HG02610 (cell line): ENCODE results near the gene SLC9B2.

Experiments
- ATAC-seq: cut with Tn5 transposase; IDR thresholded peaks from one replicate; pipeline ENCODE4 v1.9.1; 2021; ENCODE audit warnings: mild to moderate bottlenecking, moderate library complexity; ENCODE audit not compliant: unreplicated experiment

The SLC9B2 gene

DNA sequence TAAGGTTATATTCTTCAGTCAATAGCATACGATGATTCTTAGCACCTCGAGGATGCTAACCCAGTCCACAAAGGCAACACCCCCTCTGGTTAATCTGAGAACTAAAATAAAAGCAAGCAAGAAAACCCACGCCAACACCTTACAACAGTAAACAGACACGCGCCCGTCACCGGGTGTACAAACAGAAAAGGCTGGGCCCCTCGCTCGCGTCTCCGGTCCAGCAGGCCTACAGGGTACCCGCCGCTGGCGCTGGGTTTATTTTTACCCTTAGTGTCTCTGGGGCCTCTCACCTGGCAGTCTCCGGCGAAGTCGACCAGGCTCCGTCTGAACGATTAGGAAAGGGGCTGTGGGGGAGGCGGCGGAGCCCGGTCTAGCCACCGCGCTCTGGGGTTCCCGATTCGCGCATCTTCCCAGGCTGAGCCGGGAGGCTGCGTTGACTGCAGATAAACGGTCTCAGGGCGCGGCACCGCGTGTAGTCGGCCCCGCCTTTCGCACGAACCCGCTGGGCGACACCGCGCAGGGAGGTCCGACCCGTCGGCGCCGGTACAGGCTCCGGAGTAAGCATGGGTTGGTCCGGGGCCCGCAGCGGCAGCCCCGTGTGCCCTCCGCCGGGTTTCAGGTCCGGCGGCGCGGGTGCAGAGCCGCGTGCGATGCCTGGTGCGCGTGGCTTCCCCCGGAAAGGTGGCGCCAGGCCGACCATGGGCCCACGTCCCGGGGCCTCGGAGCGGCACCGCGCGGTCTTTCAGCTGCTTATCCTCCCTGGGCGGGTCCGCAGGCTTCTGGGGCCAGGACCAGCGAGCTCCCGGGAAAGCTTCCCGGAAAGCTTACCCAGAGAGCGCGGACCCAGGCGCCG is 441 bp downstream of the SLC9B2 start:
- peak; percentile 51 for ATAC-seq

DNA sequence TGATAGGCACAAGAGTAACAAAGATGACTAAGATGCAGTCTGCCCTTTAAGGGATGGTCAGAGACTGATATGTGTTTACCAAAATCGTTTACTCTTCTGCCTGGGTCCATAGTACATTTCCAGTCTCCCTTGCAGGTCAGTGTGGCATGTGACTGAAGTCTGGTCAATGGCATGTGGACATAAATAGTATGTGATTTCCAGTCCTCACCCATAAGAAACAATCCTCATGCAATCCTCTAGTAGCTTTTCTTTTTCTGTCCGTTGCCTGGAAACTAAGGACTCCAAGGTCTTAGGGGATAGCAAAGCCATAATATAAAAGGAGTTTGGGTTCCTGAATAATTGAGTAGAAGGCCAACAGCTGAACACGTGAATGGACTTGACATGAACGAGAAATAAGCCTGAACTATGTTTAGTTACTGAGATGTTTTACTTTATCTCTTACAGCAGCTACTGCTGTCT is 1.1 kb downstream of the SLC9B2 start:
- no peak for ATAC-seq

DNA sequence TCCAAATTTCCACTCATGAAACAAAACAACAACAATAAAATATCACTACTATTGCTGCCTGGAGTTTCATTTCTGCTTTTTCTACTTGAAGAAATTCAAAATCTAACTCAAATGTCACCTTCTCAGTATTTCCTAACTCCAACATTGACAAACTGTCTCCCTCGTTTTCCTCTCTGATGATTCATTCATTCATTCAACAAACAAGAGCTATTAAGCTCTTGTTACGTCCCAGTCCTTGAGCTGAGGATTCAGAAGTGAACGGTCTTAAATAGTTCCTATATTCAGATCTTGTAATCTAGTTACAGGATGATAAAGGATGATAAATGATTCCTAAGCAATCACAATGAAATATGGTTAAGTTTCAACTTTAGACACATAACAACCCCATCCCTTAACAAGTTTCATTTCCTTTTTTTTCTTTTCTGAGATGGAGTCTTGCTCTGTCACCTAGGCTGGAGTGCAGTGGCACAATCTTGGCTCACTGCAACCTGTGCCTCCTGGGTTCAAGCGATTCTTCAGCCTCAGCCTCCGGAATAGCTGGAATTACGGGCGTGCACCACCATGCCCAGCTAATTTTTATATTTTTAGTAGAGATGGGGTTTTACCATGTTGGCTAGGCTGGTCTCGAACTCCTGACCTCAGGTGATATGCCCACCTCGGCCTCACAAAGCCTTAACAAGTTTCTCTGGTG is 1.7 kb downstream of the SLC9B2 start:
- peak; percentile 36 for ATAC-seq

DNA sequence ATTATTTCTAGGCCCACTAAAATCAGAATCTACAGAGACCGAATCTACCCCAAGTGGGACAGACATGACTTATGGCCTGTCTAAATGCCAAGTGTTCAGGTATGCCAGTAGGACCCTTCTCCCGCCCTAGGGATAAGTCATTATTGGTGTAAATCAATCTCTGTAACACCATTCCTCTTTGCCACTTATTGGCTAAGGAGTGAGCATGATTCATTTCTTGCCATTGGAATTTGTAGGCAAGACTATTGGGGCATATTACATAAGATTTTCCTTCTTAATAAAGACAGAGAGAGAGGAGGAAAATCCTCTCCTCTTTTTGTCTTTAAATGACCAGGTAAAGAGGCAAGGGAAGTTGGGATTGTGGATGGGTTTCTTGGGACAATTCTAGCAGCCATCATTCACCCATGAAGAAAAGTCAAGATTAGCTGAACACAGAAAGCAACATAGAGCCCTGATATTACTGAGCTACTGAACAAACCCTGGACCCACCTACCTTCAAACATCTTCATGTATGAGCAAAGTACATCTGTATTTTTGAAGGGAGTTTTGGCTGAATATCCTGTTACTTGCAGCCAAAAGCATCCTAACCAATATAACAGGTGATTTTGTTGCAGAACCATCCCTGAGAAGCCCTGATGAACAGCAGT is 2.6 kb downstream of the SLC9B2 start:
- ATAC-seq, result no peak

DNA sequence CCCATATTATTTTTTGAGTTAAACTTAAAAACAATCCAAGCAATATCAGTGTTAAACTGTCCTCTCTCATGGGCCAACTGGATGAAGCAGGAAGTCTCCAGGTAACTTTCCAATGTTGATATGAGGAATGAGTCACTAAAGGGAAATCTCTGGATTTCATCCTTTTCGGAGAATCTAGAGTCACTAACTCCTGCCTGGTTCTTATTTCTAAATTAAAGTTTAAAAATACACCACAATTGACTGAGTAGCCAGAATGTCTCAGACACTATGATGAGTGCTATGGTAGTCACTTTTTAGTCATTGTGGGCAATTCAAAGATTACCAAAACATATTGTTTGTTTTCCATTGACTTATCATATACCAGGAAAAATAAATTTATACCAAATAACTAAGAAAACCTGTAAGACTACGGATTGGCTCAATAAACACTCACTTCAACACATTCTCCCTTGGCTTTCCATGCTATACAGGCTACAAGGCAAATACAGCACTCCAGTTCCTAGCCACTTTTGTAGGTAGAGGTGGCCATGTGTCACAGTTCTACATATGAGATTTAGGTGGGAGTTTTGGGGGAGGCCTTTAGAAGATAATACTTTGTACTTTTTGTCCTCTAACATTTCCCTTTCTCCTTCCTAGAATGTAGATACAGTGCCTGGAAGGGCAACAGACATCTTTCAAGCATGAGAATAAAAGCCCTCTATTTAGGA is 8.6 kb downstream of the SLC9B2 start:
- ATAC-seq, result no peak

DNA sequence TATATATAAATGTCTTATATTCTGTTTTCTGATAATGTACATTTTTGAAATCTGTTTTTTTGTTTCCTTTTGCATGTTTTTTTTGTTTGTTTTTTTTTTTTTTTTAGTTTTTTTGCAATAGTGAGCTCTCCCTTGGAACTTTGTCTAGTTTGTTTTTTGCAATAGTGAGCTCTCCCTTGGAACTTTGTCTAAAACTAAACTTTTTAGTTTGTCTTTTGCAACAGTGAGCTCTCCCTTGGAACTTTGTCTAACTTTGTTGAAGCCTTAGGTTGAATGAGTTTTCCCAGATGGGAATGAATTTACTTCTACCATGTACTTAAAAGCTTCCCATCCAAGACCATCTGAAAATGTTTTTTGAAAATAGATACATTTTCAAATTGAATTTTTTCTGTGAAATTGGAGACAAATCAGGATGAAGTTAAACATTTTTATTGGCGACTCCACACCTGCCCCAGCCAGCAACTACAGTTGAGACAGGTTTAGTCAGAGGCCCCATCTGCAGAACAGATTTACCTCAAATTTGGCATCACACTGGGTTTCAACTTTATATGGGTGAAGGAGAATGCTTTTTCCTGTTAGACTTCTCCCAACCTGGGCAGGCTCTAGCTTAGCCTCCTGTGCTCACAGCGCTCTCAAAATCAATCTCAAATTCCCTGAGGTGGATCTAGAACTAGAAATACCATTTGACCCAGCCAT is 16.0 kb downstream of the SLC9B2 start:
- no peak for ATAC-seq

DNA sequence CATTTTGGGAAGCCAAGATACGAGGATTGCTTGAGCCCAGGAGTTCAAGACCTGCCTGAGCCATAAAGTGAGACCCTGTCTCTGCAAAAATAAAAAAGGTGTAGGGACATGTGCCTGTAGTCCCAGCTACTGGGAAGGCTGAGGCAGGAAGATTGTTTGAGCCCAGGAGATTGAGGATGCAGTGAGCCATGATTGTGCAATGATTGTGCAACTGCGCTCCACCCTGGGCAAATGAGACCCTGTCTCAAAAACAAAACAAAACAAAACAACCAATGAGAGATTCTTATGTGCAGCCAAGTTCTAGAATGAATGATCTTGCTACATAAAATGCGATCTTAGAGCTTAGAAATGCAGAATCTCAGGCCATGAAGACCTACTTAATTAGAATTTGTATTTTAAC is 22.5 kb downstream of the SLC9B2 start:
- ATAC-seq, result no peak

DNA sequence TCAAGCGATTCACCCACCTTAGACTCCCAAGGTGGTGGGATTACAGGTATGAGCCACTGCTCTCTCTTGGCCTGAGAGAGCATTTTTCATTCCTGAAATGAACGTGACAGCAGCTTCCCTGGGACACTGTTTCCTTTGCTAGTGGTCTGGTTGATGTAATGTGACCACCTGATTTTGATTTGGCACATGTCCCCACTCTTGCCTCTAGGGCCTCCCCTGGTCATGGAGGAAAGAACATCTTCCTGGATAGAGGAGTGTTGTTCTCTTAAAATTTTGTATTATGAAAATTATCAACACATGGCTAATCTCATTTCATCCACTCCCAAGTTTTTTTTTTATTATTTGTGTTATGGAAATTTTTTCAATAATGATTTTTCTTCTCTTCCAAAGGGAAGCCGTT is 23.8 kb downstream of the SLC9B2 start:
- no peak for ATAC-seq

DNA sequence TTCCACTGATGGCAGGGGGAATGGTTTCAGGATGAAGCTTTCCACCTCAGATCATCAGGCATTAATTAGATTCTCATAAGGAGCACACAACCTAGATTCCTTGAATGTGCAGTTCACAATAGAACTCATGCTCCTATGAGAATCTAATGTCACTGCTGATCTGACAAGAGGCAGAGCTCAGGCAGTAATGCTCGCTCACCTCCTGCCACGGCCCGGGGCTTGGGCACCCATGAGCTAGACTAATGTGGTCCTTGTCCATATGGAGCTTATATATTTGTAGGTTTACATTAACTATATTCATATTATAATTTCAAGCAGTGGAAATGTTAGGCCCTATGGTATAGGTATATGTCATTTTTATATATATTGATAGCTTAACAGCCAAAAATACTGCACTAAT is 24.4 kb downstream of the SLC9B2 start:
- ATAC-seq, result no peak

DNA sequence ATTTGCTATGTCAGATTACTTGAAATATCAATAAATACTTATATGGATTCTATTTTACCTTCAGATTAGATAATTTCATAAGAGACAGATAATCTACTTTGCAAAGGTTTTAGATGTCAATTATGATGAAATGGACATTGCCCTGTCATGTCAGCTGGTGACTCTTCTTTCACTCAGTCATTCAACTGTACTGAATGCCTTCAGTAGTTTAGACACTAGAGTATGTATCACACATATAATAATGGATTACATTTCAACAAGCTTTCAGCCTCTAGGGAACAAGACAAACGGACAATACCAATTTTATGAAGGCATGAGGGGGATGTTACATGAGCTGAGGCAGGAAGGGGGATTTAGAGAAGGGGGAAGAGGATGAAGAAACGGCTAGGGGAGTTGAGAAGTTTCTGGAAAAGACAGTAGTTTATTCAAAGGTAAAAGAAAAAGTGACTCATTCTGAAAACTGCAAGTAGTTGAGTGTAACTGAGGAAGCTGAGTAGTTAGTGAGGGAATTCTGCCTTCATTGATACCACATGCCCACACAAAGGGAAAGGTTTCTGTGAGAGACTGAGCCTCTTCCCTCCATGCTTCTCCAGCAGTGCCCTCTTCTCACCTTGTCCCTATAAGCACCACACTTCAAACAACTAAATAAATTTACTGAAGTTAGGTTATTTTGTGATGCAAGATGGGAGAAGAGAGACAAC is 25.7 kb downstream of the SLC9B2 start:
- ATAC-seq, result peak; percentile 56

DNA sequence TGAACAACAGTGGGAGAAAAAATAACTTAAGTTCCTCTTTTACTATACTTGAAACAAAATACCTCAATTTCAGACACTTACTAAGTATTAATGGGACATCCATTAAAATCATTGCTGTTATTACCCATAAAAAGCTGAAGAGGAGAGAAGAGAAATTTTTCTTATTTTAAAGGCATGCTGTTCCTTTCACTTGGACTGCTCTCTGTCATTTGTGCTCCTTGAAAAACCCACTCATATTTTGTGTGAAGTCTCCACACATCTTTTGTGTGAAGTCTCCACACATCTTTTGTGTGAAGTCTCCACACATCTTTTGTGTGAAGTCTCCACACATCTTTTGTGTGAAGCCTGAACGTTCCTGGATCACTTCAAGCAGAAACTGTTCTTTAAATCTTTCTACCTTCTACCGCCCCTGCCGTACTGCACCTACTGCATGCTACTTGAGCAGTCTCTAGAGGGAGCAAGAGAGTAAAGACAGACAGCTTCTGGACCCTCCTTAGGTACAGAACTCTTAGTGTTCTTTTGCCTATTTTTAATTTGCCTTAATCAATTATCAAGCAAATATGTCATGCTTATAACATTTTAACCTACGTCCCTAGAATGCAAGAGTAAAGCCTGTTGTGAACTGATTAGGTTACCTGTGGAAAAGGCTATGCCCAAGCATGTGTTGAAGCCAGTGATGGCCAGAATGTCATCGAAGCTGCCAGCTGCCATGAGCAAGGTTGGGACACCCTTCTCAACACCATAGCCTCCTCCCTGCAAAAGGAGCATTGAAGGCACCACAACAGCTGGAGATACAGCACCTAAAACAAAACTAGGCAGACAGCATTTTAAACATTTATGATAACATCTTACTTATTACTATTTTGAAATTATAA is 29.9 kb downstream of the SLC9B2 start:
- ATAC-seq, result peak; percentile 89

DNA sequence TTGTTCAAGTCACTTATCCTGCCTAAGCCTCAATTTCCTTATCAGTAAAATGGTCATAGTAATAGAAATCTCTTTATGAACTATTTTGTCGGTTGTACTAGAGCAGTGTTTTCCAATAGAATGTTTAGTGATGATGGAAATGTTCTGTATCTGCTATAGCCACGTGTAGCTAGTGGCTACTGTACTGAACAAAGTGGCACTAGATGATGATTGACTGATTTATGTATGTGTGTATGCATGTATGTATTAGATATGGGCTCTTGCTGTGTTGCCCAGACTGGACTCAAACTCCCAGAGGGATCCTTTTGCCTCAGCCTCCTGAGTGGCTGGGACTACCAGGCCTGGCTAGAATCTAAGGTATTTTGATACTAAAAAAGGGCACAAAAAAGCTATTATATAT is 32.4 kb downstream of the SLC9B2 start:
- no peak for ATAC-seq

DNA sequence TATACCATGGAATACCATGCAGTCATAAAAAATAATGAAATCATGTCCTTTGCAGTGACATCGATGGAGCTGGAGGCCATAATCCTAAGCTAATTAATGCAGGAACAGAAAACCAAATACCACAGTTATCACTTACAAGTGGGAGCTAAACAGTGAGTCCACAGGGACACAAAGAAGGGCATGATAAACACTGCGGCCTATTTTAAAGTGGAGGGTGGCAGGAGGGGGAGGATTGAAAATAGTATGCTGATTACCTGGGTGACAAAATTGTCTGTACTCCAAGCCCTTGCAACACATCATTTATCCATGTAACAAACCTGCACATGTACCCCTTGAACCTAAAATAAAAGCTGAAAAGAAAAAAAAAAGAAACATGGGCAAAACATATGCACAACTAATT is 40.4 kb downstream of the SLC9B2 start:
- no peak for ATAC-seq

DNA sequence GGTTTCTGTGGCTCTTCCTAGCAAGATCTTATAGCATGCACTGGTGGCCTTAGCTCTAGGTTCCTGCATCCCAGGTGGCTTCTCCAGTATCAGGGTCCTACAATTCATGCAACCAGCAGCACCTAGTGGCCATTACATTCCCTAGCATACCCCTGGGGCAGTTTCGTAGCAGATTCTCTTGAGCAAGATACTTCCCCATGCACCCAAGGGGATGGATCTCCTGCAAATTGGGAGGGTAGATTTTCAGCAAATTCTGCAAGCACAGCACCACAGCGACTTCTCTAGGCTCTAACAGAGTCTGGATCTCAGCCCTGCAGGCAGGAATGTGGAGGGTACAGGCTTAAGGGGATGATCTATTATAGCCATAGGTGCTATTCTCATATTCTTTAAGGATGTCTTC is 44.0 kb downstream of the SLC9B2 start:
- no peak for ATAC-seq

DNA sequence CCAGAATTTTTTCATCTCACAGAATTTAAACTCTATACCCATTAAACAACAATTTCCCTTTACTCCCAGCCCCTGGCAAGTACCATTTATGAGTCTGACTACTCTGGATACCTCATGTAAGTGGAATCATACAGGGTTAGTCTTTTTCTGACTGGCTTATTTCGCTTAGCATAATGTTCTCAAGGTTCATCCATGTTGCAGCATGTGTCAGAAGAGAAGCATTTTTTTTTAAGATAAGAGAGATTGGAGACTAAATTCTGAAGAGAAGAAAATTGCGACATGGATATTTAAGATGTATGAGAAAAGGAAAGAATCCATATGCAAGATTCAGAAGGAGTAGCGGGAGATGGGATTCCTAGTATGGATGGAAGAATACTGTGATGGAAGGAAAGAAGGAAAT is 45.8 kb downstream of the SLC9B2 start:
- ATAC-seq, result no peak

DNA sequence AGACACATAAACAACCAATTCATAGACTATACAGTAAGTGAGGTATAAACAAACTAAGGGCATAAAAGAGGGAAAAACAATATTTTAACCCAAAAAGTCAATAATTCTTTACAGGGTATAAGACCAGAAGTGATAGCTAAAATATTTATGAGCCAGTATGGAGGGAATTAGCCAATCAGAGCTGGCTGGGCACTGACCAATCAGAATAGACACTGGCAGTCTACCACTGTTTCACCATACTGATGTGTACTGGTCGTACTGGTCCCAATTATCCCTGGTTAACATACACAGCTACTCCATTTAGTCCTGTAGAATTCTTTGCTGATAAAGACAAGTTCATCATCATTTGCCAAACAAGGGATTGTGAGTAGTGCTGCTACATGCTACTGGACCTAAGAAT is 47.3 kb downstream of the SLC9B2 start:
- no peak for ATAC-seq

DNA sequence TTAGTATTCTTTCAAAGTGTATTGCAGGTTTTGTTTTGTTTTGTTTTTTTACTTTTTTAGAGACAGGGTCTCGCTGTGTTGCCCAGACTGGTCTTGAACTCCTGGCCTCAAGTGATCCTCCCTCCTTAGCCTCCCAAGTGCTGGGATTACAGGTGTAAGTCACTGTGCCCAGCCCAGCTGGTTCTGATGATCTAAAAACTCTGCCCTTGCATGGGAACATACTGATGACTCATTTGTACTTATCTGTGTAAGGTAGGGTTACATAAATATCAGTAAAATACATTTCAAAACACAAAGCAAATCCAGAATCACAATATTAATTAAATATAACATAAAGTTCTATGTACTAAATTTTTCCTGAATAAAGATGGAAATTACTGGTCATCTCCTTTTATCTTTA is 49.7 kb downstream of the SLC9B2 start:
- no peak for ATAC-seq

DNA sequence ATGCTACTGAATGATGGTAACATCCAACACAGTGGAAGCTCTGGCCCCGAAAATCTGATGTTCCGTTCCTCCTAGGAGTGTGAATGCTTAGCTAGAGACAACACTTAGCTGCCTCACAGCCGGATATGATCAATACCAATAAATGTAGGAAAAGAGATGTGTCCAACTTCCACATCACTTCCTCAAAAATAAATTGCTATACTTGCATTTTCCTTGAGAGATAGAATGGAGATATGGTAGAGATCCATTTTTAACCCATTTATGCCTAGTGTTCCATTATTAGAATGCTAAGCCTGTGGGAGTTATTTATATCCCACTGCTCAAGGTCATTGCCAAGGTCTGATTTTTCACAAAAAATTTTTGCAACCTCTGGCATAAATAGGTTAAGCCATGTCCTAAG is 51.6 kb downstream of the SLC9B2 start:
- no peak for ATAC-seq

DNA sequence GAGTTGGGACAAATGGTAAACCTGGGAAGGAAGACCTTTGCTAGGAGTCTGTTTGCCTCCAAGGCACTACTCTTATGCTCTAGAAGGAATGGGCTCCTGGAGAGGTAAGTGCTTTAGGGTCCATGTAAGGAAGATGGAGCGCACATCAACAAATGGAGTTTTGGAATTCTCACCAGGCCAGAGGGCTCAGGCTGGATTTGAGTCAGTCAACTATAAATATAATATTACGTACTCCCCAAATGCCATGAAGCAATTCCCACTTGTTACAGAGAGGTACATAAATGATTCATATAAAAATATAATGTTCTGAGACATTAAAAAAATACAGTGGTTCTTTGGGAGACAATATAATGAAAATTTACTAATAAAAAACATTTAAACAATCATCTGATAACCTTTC is 55.4 kb downstream of the SLC9B2 start:
- no peak for ATAC-seq
